Astrocyte of the cerebellum (primary cell): ENCODE measurements around the gene FST.

Experiments
- DNase-seq: peaks from one replicate; pipeline ENCODE4 v3.0.0-alpha.2; 2011; ENCODE audit warnings: low read depth
- H3K4me3 ChIP-seq: 2 replicates; pipeline ENCODE4 v1.5.1; 2011; ENCODE audit warnings: mild to moderate bottlenecking, low read depth, low read length, moderate library complexity
- in situ Hi-C: cut with HindIII; loops from 2 replicates; pipeline ENCODE4 v1.10.0; 2017; ENCODE audit warnings: low sequenced_read_pairs
- TF ChIP-seq, protein P1 (sequence below): IDR thresholded peaks from 2 replicates; pipeline ENCODE4 v1.5.1; 2012; ENCODE audit warnings: low read length, low read depth, moderate library complexity, mild to moderate bottlenecking; ENCODE audit errors: missing control alignments

The FST gene

GRCh38 chr5:53480416-53481158, at the start of gene FST:
Gene FST, plus strand, starts transcription at chr5:53480629. Its CDS starts 163 bp downstream, at chr5:53480792.
- TF ChIP-seq, protein P1, sequence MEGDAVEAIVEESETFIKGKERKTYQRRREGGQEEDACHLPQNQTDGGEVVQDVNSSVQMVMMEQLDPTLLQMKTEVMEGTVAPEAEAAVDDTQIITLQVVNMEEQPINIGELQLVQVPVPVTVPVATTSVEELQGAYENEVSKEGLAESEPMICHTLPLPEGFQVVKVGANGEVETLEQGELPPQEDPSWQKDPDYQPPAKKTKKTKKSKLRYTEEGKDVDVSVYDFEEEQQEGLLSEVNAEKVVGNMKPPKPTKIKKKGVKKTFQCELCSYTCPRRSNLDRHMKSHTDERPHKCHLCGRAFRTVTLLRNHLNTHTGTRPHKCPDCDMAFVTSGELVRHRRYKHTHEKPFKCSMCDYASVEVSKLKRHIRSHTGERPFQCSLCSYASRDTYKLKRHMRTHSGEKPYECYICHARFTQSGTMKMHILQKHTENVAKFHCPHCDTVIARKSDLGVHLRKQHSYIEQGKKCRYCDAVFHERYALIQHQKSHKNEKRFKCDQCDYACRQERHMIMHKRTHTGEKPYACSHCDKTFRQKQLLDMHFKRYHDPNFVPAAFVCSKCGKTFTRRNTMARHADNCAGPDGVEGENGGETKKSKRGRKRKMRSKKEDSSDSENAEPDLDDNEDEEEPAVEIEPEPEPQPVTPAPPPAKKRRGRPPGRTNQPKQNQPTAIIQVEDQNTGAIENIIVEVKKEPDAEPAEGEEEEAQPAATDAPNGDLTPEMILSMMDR = no peak
- peak within 1 kb of the TSS; percentile 67 for H3K4me3 ChIP-seq
- in situ Hi-C loops = no loop called here
- DNase-seq = no peak

GRCh38 chr5:53431665-53432064, 48.8 kb upstream of the FST start:
- TF ChIP-seq, protein P1 = no peak
- in situ Hi-C loops = no loop called here
- no peak overlapping the region for H3K4me3 ChIP-seq
- DNase-seq = no peak

DNA sequence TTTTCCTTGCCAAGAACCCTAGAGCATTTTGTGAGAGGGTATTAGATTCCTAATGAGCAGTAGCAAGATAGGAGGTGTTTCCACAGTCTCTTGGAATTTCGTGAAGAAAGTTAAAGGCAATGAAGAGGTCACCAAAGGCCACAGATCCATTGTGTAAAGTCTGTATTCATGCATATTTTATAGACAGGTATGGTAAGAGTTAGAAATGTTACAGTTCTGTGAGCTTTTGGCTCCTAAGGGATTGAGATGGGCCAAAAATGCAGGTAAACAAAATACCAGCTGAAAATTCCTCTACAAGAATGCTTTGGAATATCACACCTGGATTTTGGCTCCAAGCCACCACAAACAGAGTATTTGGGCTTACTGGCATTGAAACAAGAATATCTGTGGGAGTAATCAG, 47.4 kb upstream of the FST start:
- in situ Hi-C loops = no loop called here
- TF ChIP-seq, protein P1 = no peak
- H3K4me3 ChIP-seq = no peak overlapping the region
- DNase-seq = no peak

- in situ Hi-C loops = no loop called here
- TF ChIP-seq, protein P1 = no peak
Observed at GRCh38 chr5:53434541-53434940, 45.9 kb upstream of the FST start.

GRCh38 chr5:53436480-53437191, 43.8 kb upstream of the FST start:
- TF ChIP-seq, protein P1 = no peak
- H3K4me3 ChIP-seq = no peak overlapping the region
- DNase-seq = no peak
- in situ Hi-C loops = no loop called here

More at GRCh38 chr5:53434541-53434940, 45.9 kb upstream of the FST start:
- H3K4me3 ChIP-seq = no peak overlapping the region
- DNase-seq = no peak

GRCh38 chr5:53438079-53438478, 42.4 kb upstream of the FST start:
- DNase-seq = no peak
- in situ Hi-C loops = no loop called here
- no peak overlapping the region for H3K4me3 ChIP-seq
- TF ChIP-seq, protein P1 = no peak
